Right lobe of liver (tissue), 6 donors: ENCODE measurements around the gene UAP1L1. TPM values are rescaled to one million over a fixed set of nuclear protein-coding genes. Genes with fewer than 3 reads are reported as not detected.

ENCODE experiments used
- ATAC-seq, 4 donors: fragments of 200-7000 bp; cut with Tn5 transposase; one replicate each; pipeline ENCODE4 v1.9.1; 2020; ENCODE audit warnings: mild to moderate bottlenecking in 4 of 4, moderate library complexity in 4 of 4
- DNase-seq, 3 donors: peaks; one replicate each; pipeline ENCODE4 v3.0.0-alpha.2; 2020
- H3K27ac ChIP-seq, 3 donors: fragments of 200-600 bp; one replicate each; pipeline ENCODE4 v1.8.0; 2022
- H3K27me3 ChIP-seq, 2 donors: fragments of 200-600 bp; one replicate each; pipeline ENCODE4 v1.8.0; 2022
- H3K36me3 ChIP-seq, 4 donors: fragments of 200-600 bp; sonication (generic) in 1 of 4; one replicate each; pipeline versions ENCODE4 v1.5.1 to v1.8.0; 2017 to 2022; ENCODE audit warnings: control low read depth in 1 of 4
- H3K4me1 ChIP-seq, 4 donors: fragments of 200-600 bp; sonication (generic) in 1 of 4; one replicate each; pipeline versions ENCODE4 v1.5.1 to v1.8.0; 2017 to 2022; ENCODE audit warnings: control low read depth in 1 of 4
- H3K4me3 ChIP-seq, 3 donors: fragments of 200-600 bp; one replicate each; pipeline ENCODE4 v1.8.0; 2022
- H3K9me3 ChIP-seq, 4 donors: fragments of 200-600 bp; sonication (generic) in 1 of 4; one replicate each; pipeline versions ENCODE4 v1.5.1 to v1.8.0; 2017 to 2022; ENCODE audit warnings: control low read depth in 1 of 4
- POLR2A ChIP-seq: fragments of 450-650 bp; IDR thresholded peaks from one replicate; pipeline ENCODE4 v1.6.1; 2017; ENCODE audit warnings: antibody characterized with exemption, mild to moderate bottlenecking
- WGBS: methylation state at CpG from one replicate; pipeline ENCODE4 v1.1.6; 2018; ENCODE audit warnings: low coverage, low lambda C conversion rate; ENCODE audit not compliant: insufficient coverage; ENCODE audit errors: missing lambda C conversion rate; 5-methylcytosine and 5-hydroxymethylcytosine counted together
- intact Hi-C, 2 donors: fragments of 100-400 bp; cut with DNase I; formaldehyde crosslinking; loops; one replicate each; pipeline versions ENCODE4 v1.11.2 to v1.14.1; 2022
- total RNA-seq, 6 experiments: library from RNA; depleted of rRNA in 2 of 6; stranded (reverse); fragments of >200 nt in 2 of 6; fragmentation: NEBNext Ultra II Directional in 3 of 6; extraction: Animal tissue kit (Norgen Biotek cat#: 25700) in 3 of 6; gene quantifications; one replicate each; pipeline versions ENCODE4 v1.1.0 to v1.2.4, GENCODE V29; 2016 to 2023
- TF ChIP-seq, protein P1 (sequence below), 4 donors: fragments of 200-600 bp in 3 of 4; fragments of 450-650 bp in 1 of 4; IDR thresholded peaks; one replicate each; pipeline versions ENCODE4 v1.5.1 to v1.8.0; 2016 to 2022; ENCODE audit warnings: antibody characterized with exemption in 4 of 4, mild to moderate bottlenecking in 2 of 4
- donor health status: DM: no; HTN: yes; CAD: no.
- donor health status: DM: no; HTN: no; CAD: no.
- donor health status: DM: no; HTN: no; CAD: no.
- donor health status: DM: no; HTN: yes; CAD: no.
- donor health status: DM: no; HTN: yes; CAD: no.

The UAP1L1 gene
- total RNA-seq, 6 experiments from 2014 or later, result 1.3 to 4.9 (median 1.9) TPM

- 35% methylated on average over 8 of the region's 23 CpGs for WGBS
- H3K9me3 ChIP-seq, result no peaks in the 10 kb centered on the region
- no peak for TF ChIP-seq POLR2A
- TF ChIP-seq, protein P1, sequence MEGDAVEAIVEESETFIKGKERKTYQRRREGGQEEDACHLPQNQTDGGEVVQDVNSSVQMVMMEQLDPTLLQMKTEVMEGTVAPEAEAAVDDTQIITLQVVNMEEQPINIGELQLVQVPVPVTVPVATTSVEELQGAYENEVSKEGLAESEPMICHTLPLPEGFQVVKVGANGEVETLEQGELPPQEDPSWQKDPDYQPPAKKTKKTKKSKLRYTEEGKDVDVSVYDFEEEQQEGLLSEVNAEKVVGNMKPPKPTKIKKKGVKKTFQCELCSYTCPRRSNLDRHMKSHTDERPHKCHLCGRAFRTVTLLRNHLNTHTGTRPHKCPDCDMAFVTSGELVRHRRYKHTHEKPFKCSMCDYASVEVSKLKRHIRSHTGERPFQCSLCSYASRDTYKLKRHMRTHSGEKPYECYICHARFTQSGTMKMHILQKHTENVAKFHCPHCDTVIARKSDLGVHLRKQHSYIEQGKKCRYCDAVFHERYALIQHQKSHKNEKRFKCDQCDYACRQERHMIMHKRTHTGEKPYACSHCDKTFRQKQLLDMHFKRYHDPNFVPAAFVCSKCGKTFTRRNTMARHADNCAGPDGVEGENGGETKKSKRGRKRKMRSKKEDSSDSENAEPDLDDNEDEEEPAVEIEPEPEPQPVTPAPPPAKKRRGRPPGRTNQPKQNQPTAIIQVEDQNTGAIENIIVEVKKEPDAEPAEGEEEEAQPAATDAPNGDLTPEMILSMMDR (IDR thresholded peaks at IDR 0.05), result no peak
- no peak overlapping the region for H3K27ac ChIP-seq
- no peaks in the 10 kb centered on the region for H3K36me3 ChIP-seq
- peaks cover 0 to 14% of the 10 kb centered on the region in 2 donors for H3K27me3 ChIP-seq
- DNase-seq (no peak), ATAC-seq (no peak)
- no peak overlapping the region for H3K4me3 ChIP-seq
- H3K4me1 ChIP-seq, result no peaks in the 10 kb centered on the region
- intact Hi-C loops, result no loop called here
These were observed 11.9 kb upstream of the UAP1L1 start for GRCh38 chr9:137065336-137065967.

DNA sequence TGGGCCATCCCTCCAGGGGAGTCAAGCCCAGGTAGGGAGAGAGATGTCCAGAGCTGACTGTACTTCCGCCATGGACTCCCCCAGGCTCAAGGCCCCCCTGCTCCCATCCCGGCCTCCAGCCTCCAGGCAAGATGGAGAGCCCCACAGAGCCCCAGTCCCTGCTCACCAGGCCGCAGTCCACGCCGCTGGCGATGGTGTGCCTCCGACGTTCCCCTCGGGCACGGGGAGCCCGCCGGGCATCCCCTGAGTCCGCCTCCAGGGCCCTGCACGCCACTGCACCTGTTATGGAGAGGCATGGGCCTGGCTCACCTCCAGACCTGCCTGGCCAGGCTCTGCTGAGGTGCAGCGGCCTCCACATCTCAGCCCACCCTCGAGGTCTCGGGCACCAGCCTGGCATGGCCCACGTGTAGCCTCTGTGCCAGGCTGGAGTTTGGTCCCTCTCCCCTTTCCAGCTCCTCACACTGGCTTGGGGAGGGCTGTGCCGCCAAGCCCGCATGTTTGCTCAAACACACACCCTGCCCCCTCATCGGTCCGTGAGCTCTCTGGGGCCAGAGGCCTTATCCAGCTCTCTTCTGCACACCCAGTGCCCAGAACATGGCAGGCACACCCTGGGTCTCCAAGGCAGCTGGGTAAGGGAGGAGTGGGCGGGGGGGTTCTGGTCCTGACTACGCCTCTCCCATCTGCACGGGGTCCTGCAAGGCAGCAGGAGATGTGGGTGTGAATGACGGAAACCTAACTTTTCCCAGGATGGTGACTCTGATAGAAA lies 11.0 kb upstream of the UAP1L1 start:
- no peaks in the 10 kb centered on the region for H3K9me3 ChIP-seq
- no peaks in the 10 kb centered on the region for H3K36me3 ChIP-seq
- H3K4me3 ChIP-seq, result no peak overlapping the region
- no peak for DNase-seq
- WGBS, result 45% methylated on average over 8 of the region's 26 CpGs
- intact Hi-C loops, result no loop called here
- no peak for ATAC-seq
- H3K27me3 ChIP-seq, result peaks cover 0 to 14% of the 10 kb centered on the region in 2 donors
- H3K4me1 ChIP-seq, result peaks cover 0 to 3% (median 0%) of the 10 kb centered on the region in 4 donors
- no peak overlapping the region for H3K27ac ChIP-seq
- no peak for TF ChIP-seq POLR2A
- TF ChIP-seq, protein P1 (IDR thresholded peaks at IDR 0.05), result no peak

DNA sequence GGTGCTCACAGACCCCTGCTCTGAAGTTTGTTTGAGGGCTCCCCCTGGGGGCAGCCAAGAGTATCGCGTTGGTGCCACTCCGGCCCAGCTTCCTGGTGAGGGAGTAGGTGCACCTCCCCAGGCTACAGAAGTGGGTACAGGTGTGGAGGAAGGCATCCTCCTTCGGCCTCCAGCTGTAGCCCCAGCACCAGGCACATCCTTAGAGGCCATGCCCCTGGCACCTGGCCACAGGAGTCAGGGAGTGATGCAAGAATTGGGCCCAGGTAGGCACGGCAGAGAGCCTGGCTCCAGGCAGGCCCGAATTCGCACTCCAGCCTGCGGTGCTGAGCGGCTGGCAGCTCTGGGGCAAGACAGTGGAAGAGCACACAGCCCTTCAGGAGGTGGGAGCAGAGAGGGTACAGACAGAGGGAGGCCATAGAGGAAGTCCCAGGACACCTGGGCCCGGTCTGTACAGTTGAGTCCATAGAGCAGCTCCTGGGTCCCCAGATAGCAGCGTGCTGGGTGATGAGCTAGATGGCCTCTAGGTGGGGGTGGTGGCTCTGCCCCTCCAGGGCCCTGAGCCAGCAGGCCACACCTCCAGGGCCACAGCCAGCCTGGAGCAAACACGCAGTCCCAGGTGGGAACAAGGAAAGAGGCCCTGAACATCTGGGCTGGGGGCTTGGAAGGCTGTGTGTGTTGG lies 9.3 kb upstream of the UAP1L1 start:
- peak; percentile 75 to 80 (median 78) for ATAC-seq
- Histone ChIP-seq H3K27me3 (peaks cover 0 to 14% of the 10 kb centered on the region in 2 donors), H3K27ac (no peak overlapping the region)

More for the DNA sequence above, 9.3 kb upstream of the UAP1L1 start:
- peaks cover 0 to 3% (median 0%) of the 10 kb centered on the region in 4 donors for H3K4me1 ChIP-seq
- peak; percentile 79 to 86 (median 85) for DNase-seq
- no peaks in the 10 kb centered on the region for H3K9me3 ChIP-seq
- no peak overlapping the region for H3K4me3 ChIP-seq
- intact Hi-C loops, result no loop called here
- WGBS, result 10% methylated on average over 4 of the region's 12 CpGs
- H3K36me3 ChIP-seq, result no peaks in the 10 kb centered on the region
- TF ChIP-seq, protein P1 (IDR thresholded peaks at IDR 0.05), result peak; percentile 76 to 81 (median 78)
- TF ChIP-seq POLR2A, result no peak
